Measurements from ENCODE around the gene HSPD1. TPM values are rescaled to one million over a fixed set of nuclear protein-coding genes. Genes with fewer than 3 reads are reported as not detected.

The HSPD1 gene
- total RNA-seq, 1 donor from 2014 or later, result 252 TPM

GRCh38 chr2:197442857-197443256 lies 56.8 kb downstream of the HSPD1 start:
- intact Hi-C loops (cut with micrococcal nuclease), result no loop called here
- Mint-ChIP-seq H3K4me1 (no peaks in the 10 kb centered on the region), H3K27ac (no peak overlapping the region), H3K27me3 (no peaks in the 10 kb centered on the region), H3K9me3 (no peaks in the 10 kb centered on the region), H3K4me3 (no peak overlapping the region), H3K36me3 (ENCODE audit: low read depth) (no peaks in the 10 kb centered on the region)
- CTCF ChIA-PET, result no interaction called here
- DNase-seq, result no peak
- no peak for ATAC-seq (ENCODE audit: low read depth)
- POLR2A ChIA-PET, result no interaction called here
- TF ChIP-seq CTCF (IDR thresholded peaks at IDR 0.05), result no peak

- Mint-ChIP-seq H3K36me3 (ENCODE audit: low read depth) (peaks cover 19% of the 10 kb centered on the region), H3K4me3 (no peak overlapping the region), H3K27ac (no peak overlapping the region), H3K4me1 (peaks cover 36% of the 10 kb centered on the region), H3K9me3 (no peaks in the 10 kb centered on the region), H3K27me3 (no peaks in the 10 kb centered on the region)
- no peak for TF ChIP-seq CTCF (IDR thresholded peaks at IDR 0.05)
- intact Hi-C loops (cut with micrococcal nuclease), result loop anchor here (5.0 kb wide), 1 partner anchor 240 kb away; no protein-coding TSS in a partner anchor
- CTCF ChIA-PET, result no interaction called here
- ATAC-seq (ENCODE audit: low read depth) (no peak), DNase-seq (no peak)
- POLR2A ChIA-PET, result interaction anchor here (5.5 kb wide), 1 partner anchor 15 kb away, joined by 146 read pairs; the partner anchor contains the start of gene COQ10B
Measured at GRCh38 chr2:197437380-197437779, 62.3 kb downstream of the HSPD1 start.

Other genes starting within 250 kb of the HSPD1 start
- gene ANKRD44, start 189.1 kb downstream of the HSPD1 start, total RNA-seq, result 154 and 185 TPM in 2 replicates
- gene SF3B1, start 64.8 kb downstream of the HSPD1 start, total RNA-seq, result 328 and 380 TPM in 2 replicates
- 25.1 and 27.5 TPM in 2 replicates for gene COQ10B, start 46.3 kb downstream of the HSPD1 start, total RNA-seq
- 108 and 116 TPM in 2 replicates for gene HSPE1, start 539 bp upstream of the HSPD1 start, total RNA-seq
- 21.7 and 22.1 TPM in 2 replicates for gene MOB4, start 16.2 kb upstream of the HSPD1 start, total RNA-seq
- gene RFTN2, start 175.7 kb upstream of the HSPD1 start, total RNA-seq, result not detected in 2 replicates
- 14.6 and 15.4 TPM in 2 replicates for gene MARS2, start 205.5 kb upstream of the HSPD1 start, total RNA-seq

Measured in activated B cell treated with CpG ODN at 0.5 μM for 24 hours (primary cell).